Smooth muscle cell (in vitro differentiated cells): ENCODE results near the gene ATP13A4. TPM values are rescaled to one million over a fixed set of nuclear protein-coding genes. Genes with fewer than 3 reads are reported as not detected.

Experiments used
- DNase-seq: peaks from one replicate; lab custom pipeline; 2025; ENCODE audit not compliant: unreplicated experiment; lab: John Stamatoyannopoulos, UW
- H2AFZ ChIP-seq: fragments of 200-600 bp; sonication (generic); 2 replicates; pipeline ENCODE4 v1.6.0; 2016; ENCODE audit warnings: antibody characterized with exemption, low read depth, mild to moderate bottlenecking
- H3F3A ChIP-seq: fragments of 200-600 bp; sonication (generic); 2 replicates; pipeline ENCODE4 v1.6.0; 2017; ENCODE audit warnings: antibody characterized with exemption, low read depth
- H3K27ac ChIP-seq: fragments of 200-600 bp; sonication (generic); 2 replicates; pipeline ENCODE4 v1.5.1; 2016; ENCODE audit warnings: low read depth, mild to moderate bottlenecking
- H3K27me3 ChIP-seq: fragments of 200-600 bp; sonication (generic); 2 replicates; pipeline ENCODE4 v1.6.1; 2016; ENCODE audit warnings: low read depth, mild to moderate bottlenecking
- H3K36me3 ChIP-seq: fragments of 200-600 bp; sonication (generic); 2 replicates; pipeline ENCODE4 v1.5.1; 2016; ENCODE audit warnings: low read depth
- H3K4me1 ChIP-seq: fragments of 200-600 bp; sonication (generic); 2 replicates; pipeline ENCODE4 v1.5.1; 2016; ENCODE audit warnings: low read depth
- H3K4me2 ChIP-seq: fragments of 200-600 bp; sonication (generic); 2 replicates; pipeline ENCODE4 v1.6.0; 2016; ENCODE audit warnings: mild to moderate bottlenecking
- H3K4me3 ChIP-seq: fragments of 200-600 bp; sonication (generic); 2 replicates; pipeline ENCODE4 v1.5.1; 2016; ENCODE audit warnings: mild to moderate bottlenecking
- H3K79me2 ChIP-seq: fragments of 200-600 bp; sonication (generic); 2 replicates; pipeline ENCODE4 v1.6.0; 2016; ENCODE audit warnings: low read depth, mild to moderate bottlenecking
- H3K9ac ChIP-seq: fragments of 200-600 bp; sonication (generic); 2 replicates; pipeline ENCODE4 v1.6.0; 2016; ENCODE audit warnings: low read depth
- H3K9me3 ChIP-seq: fragments of 200-600 bp; sonication (generic); replicated peaks from 2 replicates; pipeline ENCODE4 v1.5.1; 2016; ENCODE audit warnings: low read depth
- H4K20me1 ChIP-seq: fragments of 200-600 bp; sonication (generic); 2 replicates; pipeline ENCODE4 v1.6.0; 2016; ENCODE audit warnings: low read depth
- CTCF ChIP-seq: fragments of 200-600 bp; sonication (generic); IDR thresholded peaks from 2 replicates; pipeline ENCODE4 v1.5.1; 2017; ENCODE audit warnings: borderline replicate concordance, mild to moderate bottlenecking, antibody characterized with exemption; ENCODE audit not compliant: insufficient read depth, poor library complexity, severe bottlenecking
- WGBS: methylation state at CpG from one replicate; pipeline ENCODE4 v1.1.7; 2016; ENCODE audit warnings: low lambda C conversion rate; 5-methylcytosine and 5-hydroxymethylcytosine counted together
- polyA plus RNA-seq: library from polyadenylated mRNA; unstranded; fragments of >200 nt; fragmentation: Nextera tagmentation; extraction: Ambion mirVana; gene quantifications from 2 replicates; pipeline ENCODE4 v1.2.1, GENCODE V29; 2016
- total RNA-seq: library from RNA; depleted of rRNA; stranded (reverse); fragments of >200 nt; gene quantifications from 2 replicates; pipeline ENCODE4 v1.2.3, GENCODE V29; 2014

The ATP13A4 gene
- 0.27 and 2.4 TPM in 2 replicates for total RNA-seq
- 0.46 and 0.50 TPM in 2 replicates for polyA plus RNA-seq

GRCh38 chr3:193554811-193555210, at the start of gene ATP13A4:
TSS of gene ATP13A4 (minus strand) at chr3:193554895. CDS start at chr3:193554799, 96 bp downstream.
- Histone ChIP-seq H3K79me2 (no peaks in the 10 kb centered on the region), H4K20me1 (no peaks in the 10 kb centered on the region), H3K4me3 (peak within 1 kb of the TSS; percentile 34), H3K9ac (no peak within 1 kb of the TSS), H3K9me3 (no peaks in the 10 kb centered on the region), H3K4me2 (no peak within 1 kb of the TSS), H2AFZ (no peak within 1 kb of the TSS), H3K36me3 (no peaks in the 10 kb centered on the region), H3F3A (no peaks in the 10 kb centered on the region), H3K27me3 (no peaks in the 10 kb centered on the region), H3K27ac (no peak within 1 kb of the TSS), H3K4me1 (peaks cover 5% of the 10 kb centered on the region)
- no peak for TF ChIP-seq CTCF
- 47% methylated on average over 9 of the region's 9 CpGs for WGBS
- no peak for DNase-seq

- 84% methylated on average over 1 of the region's 1 CpG for WGBS
Observed at GRCh38 chr3:193599393-193599792, 44.7 kb upstream of the ATP13A4 start.

GRCh38 chr3:193598202-193598601, 43.5 kb upstream of the ATP13A4 start:
- H4K20me1 ChIP-seq = peaks cover 86% of the 10 kb centered on the region
- no peak for TF ChIP-seq CTCF
- no peak overlapping the region for H3K9ac ChIP-seq
- no peaks in the 10 kb centered on the region for H3K27me3 ChIP-seq
- no peaks in the 10 kb centered on the region for H3F3A ChIP-seq
- no peaks in the 10 kb centered on the region for H3K9me3 ChIP-seq
- peaks cover 92% of the 10 kb centered on the region for H3K79me2 ChIP-seq
- no peaks in the 10 kb centered on the region for H3K36me3 ChIP-seq
- no peak for DNase-seq
- no peak overlapping the region for H3K27ac ChIP-seq
- 100% methylated on average over 2 of the region's 2 CpGs for WGBS
- H2AFZ ChIP-seq = no peak overlapping the region
- peaks cover 19% of the 10 kb centered on the region for H3K4me1 ChIP-seq
- H3K4me3 ChIP-seq = no peak overlapping the region
- no peak overlapping the region for H3K4me2 ChIP-seq

More at GRCh38 chr3:193599393-193599792, 44.7 kb upstream of the ATP13A4 start:
- Histone ChIP-seq H3K36me3 (no peaks in the 10 kb centered on the region), H3K79me2 (peaks cover 92% of the 10 kb centered on the region), H3K4me1 (peaks cover 13% of the 10 kb centered on the region), H3K27ac (no peak overlapping the region), H2AFZ (no peak overlapping the region), H3F3A (no peaks in the 10 kb centered on the region), H3K4me2 (no peak overlapping the region), H3K9me3 (no peaks in the 10 kb centered on the region), H4K20me1 (peaks cover 96% of the 10 kb centered on the region), H3K9ac (no peak overlapping the region), H3K27me3 (no peaks in the 10 kb centered on the region), H3K4me3 (no peak overlapping the region)
- no peak for DNase-seq
- no peak for TF ChIP-seq CTCF

GRCh38 chr3:193595939-193596487, 41.3 kb upstream of the ATP13A4 start:
- 95% methylated on average over 5 of the region's 5 CpGs for WGBS
- no peak for DNase-seq
- H4K20me1 ChIP-seq = peaks cover 64% of the 10 kb centered on the region
- no peak overlapping the region for H3K9ac ChIP-seq
- H3K4me2 ChIP-seq = no peak overlapping the region
- H3K79me2 ChIP-seq = peaks cover 73% of the 10 kb centered on the region
- peaks cover 19% of the 10 kb centered on the region for H3K4me1 ChIP-seq
- no peak overlapping the region for H2AFZ ChIP-seq
- H3K27ac ChIP-seq = no peak overlapping the region
- H3K9me3 ChIP-seq = no peaks in the 10 kb centered on the region
- H3K4me3 ChIP-seq = no peak overlapping the region
- TF ChIP-seq CTCF = no peak
- no peaks in the 10 kb centered on the region for H3F3A ChIP-seq
- no peaks in the 10 kb centered on the region for H3K36me3 ChIP-seq
- no peaks in the 10 kb centered on the region for H3K27me3 ChIP-seq
